D341Med (cell line): ENCODE data around the gene CCDC88B.

Source experiments
- DNase-seq: peaks from one replicate; pipeline ENCODE4 v3.0.0; 2012; ENCODE audit warnings: low spot score

The CCDC88B gene

GRCh38 chr11:64359712-64360445 is 19.9 kb downstream of the CCDC88B start:
- DNase-seq: no peak

DNA sequence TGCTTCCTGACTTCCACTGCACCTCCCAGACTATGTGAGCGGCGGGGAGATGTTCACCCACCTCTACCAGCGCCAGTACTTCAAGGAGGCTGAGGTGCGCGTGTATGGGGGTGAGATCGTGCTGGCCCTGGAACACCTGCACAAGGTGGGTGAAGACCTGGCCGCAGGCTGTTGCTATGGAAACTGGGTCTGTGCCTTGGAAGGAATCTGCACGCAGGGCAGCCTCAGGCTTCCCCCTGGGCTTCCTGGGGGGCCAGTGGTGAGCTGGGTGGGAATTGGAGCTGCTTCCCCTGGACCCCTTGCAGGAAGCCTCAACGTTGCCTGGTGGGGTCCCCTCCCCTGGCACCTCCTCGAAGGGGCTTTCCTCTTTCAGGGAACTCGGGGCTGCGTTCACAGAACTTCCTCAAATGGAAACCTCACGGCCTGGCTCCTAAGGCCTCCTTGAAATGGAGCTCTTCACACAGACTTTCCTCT is 20.5 kb downstream of the CCDC88B start:
- DNase-seq: no peak

DNA sequence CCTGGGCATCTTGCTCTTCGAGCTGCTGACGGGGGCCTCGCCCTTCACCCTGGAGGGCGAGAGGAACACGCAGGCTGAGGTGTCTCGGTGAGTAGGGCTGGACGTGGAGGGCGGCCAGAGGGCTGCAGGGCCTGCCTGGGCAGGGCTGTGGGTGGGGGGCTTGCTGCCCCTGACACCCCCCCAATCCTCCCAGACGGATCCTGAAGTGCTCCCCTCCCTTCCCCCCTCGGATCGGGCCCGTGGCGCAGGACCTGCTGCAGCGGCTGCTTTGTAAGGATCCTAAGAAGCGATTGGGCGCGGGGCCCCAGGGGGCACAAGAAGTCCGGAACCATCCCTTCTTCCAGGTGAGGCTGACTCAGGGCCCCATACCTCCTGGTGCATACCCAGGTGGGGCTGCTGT is 21.7 kb downstream of the CCDC88B start:
- DNase-seq: no peak

GRCh38 chr11:64362339-64362738 is 22.3 kb downstream of the CCDC88B start:
- DNase-seq: no peak

GRCh38 chr11:64364435-64364834 is 24.4 kb downstream of the CCDC88B start:
- no peak for DNase-seq

DNA sequence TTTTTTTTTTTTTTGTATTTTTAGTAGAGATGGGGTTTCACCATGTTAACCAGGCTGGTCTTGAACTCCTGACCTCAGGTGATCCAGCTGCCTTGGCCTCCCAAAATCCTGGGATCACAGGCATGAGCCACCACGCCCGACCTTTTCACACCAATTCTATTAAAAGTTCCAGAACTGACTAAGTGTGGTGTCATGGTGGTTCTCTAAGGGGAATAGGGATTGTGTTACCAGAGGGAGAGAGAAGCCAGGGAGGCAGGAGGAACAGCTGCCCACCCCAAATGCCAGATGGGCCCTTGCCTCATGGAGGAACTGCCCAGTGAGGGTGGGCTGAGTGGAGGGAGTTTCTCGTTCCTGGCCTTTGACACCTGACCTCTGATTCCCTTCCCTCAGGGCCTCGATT is 24.9 kb downstream of the CCDC88B start:
- no peak for DNase-seq

- no peak for DNase-seq
Measured at GRCh38 chr11:64366751-64367150, 26.7 kb downstream of the CCDC88B start.

GRCh38 chr11:64367931-64368672 is 28.1 kb downstream of the CCDC88B start:
- no peak for DNase-seq

- no peak for DNase-seq
Measured at GRCh38 chr11:64368673-64369074, 28.7 kb downstream of the CCDC88B start.

GRCh38 chr11:64369440-64370421 is 29.7 kb downstream of the CCDC88B start:
- no peak for DNase-seq

DNA sequence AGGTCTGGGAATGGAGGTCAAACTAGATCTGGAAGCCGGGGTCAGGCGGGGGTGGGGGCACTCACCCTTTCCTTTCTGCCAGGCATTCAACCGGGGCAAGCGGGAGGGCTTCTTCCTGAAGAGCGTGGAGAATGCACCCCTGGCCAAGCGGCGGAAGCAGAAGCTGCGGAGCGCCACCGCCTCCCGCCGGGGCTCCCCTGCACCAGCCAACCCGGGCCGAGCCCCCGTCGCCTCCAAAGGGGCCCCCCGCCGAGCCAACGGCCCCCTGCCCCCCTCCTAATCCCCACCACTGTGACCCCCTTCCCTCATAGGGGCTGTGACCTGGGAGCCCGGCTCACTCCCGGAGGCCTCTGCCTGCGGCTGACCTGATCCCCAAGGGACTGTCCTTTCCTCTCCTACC is 31.2 kb downstream of the CCDC88B start:
- DNase-seq: no peak

GRCh38 chr11:64372021-64372420 is 32.0 kb downstream of the CCDC88B start:
- no peak for DNase-seq

DNA sequence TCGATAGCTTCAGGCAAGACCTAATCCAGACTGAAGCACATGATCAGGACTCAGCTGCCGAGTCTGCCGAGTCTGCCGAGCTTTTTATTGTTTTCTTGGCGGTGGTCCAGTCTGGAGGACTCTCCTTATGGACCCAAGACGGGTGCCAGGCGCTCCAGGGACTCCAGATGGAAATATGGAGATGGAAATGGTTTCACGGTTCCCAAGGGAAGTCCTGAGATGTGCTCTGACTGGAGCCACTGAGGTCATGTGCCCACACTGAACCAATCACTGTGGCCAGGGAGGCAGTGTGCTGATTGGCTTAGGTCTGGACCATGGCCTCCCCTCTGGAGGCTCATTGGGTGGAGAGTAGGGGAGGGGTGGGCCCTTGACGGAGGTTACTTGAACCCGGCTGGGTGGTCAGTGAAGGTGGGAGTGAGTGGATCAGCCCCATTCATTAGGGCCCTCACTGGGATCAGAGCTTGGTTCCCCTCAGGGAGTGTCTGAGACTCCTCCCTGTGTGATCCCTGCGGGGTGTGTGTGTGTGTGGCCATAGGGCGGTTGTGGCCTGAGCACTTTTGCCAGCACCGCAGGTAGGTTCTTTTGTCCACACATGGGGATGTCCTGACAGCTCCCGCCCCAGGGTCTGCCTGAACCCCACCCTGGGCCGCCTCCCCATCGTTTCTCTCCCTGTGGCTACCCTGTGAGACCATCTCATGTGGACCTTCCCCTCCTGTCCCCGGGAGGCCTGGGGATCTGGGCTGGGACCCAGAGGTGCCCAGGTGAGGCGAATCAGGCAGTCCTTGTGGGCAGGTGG is 33.0 kb downstream of the CCDC88B start:
- DNase-seq: no peak

DNA sequence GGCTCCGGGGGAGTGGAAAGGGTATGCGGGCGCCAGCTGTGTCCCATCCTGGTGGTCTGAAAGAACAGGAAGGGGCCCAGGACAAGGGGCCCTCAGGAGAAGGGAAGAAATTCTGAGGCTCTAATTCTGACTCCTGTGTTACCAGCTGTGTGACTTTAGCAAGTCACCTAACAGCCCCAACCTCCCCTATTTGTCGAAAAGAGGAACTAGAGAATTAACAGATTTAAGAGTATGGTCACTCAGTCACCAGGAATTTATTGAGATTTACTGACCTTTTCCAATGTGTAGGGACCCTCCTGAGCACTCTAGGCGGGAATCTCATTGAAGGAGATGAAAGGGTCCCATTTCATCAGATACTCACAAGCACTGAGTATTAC is 33.6 kb downstream of the CCDC88B start:
- DNase-seq: no peak

GRCh38 chr11:64376071-64376470 is 36.1 kb downstream of the CCDC88B start:
- no peak for DNase-seq

DNA sequence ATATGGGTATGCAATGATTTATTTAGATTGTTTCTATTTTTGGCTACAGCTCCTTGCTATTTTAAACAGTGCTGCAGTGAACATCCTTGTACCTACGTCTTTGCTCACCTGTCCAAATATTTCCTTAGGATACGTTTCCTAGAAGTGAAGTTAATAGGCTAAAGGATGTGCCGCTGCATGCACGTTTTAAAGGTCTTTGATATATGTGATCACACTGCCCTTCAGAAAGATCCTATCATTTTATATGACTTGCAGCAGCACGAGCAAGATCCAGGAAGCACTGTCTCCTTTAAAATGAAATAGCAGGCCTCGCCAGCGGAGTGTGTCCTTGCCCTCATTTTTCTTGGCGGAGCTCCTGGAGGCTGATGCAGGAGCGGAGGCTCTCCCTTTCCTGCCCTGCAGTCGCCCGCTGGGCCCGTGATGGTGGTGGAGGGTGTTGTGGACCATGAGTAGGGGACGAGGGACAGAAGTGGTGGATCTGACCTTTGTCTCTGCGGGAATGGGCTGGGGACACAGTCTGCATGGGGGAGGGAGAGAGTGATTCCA is 38.4 kb downstream of the CCDC88B start:
- DNase-seq: no peak

DNA sequence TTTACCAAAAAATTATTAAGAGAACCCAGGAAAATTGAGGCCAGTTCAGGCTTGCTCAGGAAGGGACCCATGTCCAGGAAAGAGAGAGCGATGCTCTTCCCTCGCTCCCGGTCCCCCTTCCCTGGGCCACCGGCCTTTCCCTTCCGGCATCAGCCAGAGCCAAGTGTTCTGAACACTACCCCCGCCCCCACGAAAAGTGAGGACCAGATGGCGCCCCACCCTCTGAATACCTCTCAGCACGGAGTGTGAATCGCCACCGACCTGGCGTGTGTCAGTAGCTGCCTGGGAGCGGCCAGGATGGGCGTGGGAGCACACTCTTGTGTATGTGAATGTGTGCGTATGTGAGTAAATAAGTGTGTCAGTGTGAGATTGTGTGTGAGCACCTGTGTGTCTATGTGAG is 39.2 kb downstream of the CCDC88B start:
- no peak for DNase-seq

- DNase-seq: no peak
Measured at GRCh38 chr11:64379817-64380709, 40.1 kb downstream of the CCDC88B start.

- no peak for DNase-seq
Measured at GRCh38 chr11:64381350-64381749, 41.3 kb downstream of the CCDC88B start.

DNA sequence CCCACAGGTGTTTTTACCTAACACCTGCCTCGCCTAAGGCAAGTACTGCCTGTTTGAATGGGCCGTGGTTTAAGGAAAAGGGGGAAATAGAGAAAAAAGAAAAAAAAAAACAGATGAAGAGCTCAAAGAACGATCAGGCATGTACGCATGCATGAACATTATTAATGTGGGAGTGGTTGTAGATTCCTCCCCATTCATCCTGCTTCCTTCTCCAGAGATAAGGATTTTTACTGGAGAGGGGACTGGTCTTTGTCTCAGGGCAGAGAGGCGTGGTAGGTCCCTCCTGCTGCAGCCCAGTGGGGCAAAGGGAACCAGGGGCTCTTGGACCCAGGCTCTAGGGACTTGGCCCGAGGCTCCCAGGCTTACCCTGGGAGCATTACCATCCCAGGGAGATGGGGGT is 42.0 kb downstream of the CCDC88B start:
- DNase-seq: no peak
